ENCODE results near the gene CTCFL.

DNA sequence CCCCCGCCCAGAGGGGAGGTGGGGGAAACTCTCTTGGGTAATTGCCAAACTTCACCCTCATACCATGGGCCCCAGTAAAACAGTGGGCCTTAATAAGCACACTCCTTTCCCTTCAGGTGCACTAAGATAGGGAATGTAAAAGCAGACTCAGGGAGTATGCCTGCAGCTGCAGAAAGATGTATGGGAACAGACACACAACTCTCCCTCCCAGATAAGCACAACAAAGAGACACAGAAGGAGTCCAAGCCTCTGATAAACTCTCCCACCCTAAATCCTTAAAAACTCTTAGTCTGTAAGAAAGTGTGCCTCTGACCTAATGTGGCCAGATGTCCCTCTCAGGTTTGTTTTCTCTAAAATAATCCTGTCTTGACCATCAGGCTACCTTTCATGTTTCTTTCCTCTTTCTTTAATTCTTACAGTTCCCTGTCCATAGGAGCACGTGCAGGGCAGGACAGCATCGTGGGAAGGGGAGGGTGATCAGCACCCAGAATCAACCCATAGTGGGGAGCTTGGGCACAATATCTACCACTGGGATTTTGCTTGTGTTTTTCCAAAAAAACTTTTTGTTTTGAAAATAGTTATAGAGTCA, 11.3 kb upstream of the CTCFL start:
- TF ChIP-seq CREB1 (IDR thresholded peaks at IDR 0.05; ENCODE audit: low read depth) = no peak
- TF ChIP-seq YY1 (IDR thresholded peaks at IDR 0.05; ENCODE audit: low read depth) = no peak
- no peak for TF ChIP-seq TAF1 (IDR thresholded peaks at IDR 0.05; ENCODE audit: low read depth)
- TF ChIP-seq, protein P1, sequence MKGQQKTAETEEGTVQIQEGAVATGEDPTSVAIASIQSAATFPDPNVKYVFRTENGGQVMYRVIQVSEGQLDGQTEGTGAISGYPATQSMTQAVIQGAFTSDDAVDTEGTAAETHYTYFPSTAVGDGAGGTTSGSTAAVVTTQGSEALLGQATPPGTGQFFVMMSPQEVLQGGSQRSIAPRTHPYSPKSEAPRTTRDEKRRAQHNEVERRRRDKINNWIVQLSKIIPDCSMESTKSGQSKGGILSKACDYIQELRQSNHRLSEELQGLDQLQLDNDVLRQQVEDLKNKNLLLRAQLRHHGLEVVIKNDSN (IDR thresholded peaks at IDR 0.05) = no peak
- no peak for TF ChIP-seq CEBPB (IDR thresholded peaks at IDR 0.05)
- TF ChIP-seq FOXM1 (IDR thresholded peaks at IDR 0.05; ENCODE audit: borderline replicate concordance, low read depth) = no peak
- no peak for TF ChIP-seq REST (IDR thresholded peaks at IDR 0.05; ENCODE audit: low read depth)
- no peak for TF ChIP-seq TCF12 (IDR thresholded peaks at IDR 0.05; ENCODE audit: low read depth)
- TF ChIP-seq EP300 (IDR thresholded peaks at IDR 0.05; ENCODE audit: borderline replicate concordance) = no peak
- TF ChIP-seq RAD21 (IDR thresholded peaks at IDR 0.05; ENCODE audit: low read depth) = no peak
- TF ChIP-seq MAX (IDR thresholded peaks at IDR 0.05) = no peak
- TF ChIP-seq TEAD4 (IDR thresholded peaks at IDR 0.05) = no peak
- TF ChIP-seq ZBTB7A (IDR thresholded peaks at IDR 0.05; ENCODE audit: low read depth) = no peak
